HepG2 (cell line): ENCODE measurements around the gene DDR1. TPM values are rescaled to one million over a fixed set of nuclear protein-coding genes. Genes with fewer than 3 reads are reported as not detected.

Experiments used
- ATAD3A ChIP-seq: sonication (generic); formaldehyde crosslinking; IDR thresholded peaks from 2 replicates; pipeline ENCODE4 v1.4.0; 2020; ENCODE audit warnings: missing genetic modification reagents
- BORCS8-MEF2B ChIP-seq: sonication (generic); formaldehyde crosslinking; IDR thresholded peaks from 2 replicates; pipeline ENCODE4 v1.8.0; 2022; ENCODE audit warnings: mild to moderate bottlenecking, missing genetic modification reagents
- ESRRA ChIP-seq: sonication (generic); formaldehyde crosslinking; IDR thresholded peaks from 2 replicates; pipeline ENCODE4 v1.5.1; 2020; ENCODE audit warnings: mild to moderate bottlenecking, low read depth, missing genetic modification reagents
- FOSL2 ChIP-seq: sonication (generic); formaldehyde crosslinking; IDR thresholded peaks from 2 replicates; pipeline ENCODE4 v1.4.0; 2020; ENCODE audit warnings: missing genetic modification reagents
- KLF15 ChIP-seq: sonication (generic); formaldehyde crosslinking; IDR thresholded peaks from 2 replicates; pipeline ENCODE4 v1.8.1; 2023; ENCODE audit warnings: borderline replicate concordance, mild to moderate bottlenecking, inconsistent platforms, missing genetic modification reagents, mixed read lengths
- MTF2 ChIP-seq: sonication (generic); formaldehyde crosslinking; IDR thresholded peaks from 2 replicates; pipeline ENCODE4 v1.5.0; 2020; ENCODE audit warnings: missing genetic modification reagents, borderline replicate concordance
- PLRG1 ChIP-seq: fragments of 450-650 bp; conservative IDR thresholded peaks from 2 replicates; pipeline ENCODE4 v1.6.1; 2016
- PRMT3 ChIP-seq: sonication (generic); formaldehyde crosslinking; IDR thresholded peaks from 2 replicates; pipeline ENCODE4 v1.8.1; 2022; ENCODE audit warnings: low read depth, mild to moderate bottlenecking, moderate library complexity, missing genetic modification reagents, borderline replicate concordance
- RFX1 ChIP-seq: fragments of 450-650 bp; IDR thresholded peaks from 2 replicates; pipeline ENCODE4 v1.6.1; 2017
- SMC3 ChIP-seq: IDR thresholded peaks from 2 replicates; pipeline ENCODE4 v1.6.1; 2011; ENCODE audit warnings: low read length, improper control_type of control experiment
- TCF12 ChIP-seq, 2 experiments: fragments of 450-650 bp in 1 of 2; sonication (generic) in 1 of 2; formaldehyde crosslinking in 1 of 2; IDR thresholded peaks; 2 replicates each; pipeline versions ENCODE4 v1.6.1 to v1.8.0; 2017 to 2022; ENCODE audit warnings: antibody characterized with exemption in 1 of 2, mild to moderate bottlenecking in 1 of 2, missing genetic modification reagents in 1 of 2, moderate library complexity in 1 of 2
- THYN1 ChIP-seq: sonication (generic); formaldehyde crosslinking; IDR thresholded peaks from 2 replicates; pipeline ENCODE4 v1.8.1; 2023; ENCODE audit warnings: low read depth, mild to moderate bottlenecking, moderate library complexity, missing genetic modification reagents, borderline replicate concordance
- ZEB1 ChIP-seq: IDR thresholded peaks from 2 replicates; pipeline ENCODE4 v1.6.1; 2012; ENCODE audit warnings: mild to moderate bottlenecking, low read depth, inconsistent platforms; ENCODE audit not compliant: insufficient replicate concordance
- ZFP62 ChIP-seq: sonication (generic); formaldehyde crosslinking; IDR thresholded peaks from 2 replicates; pipeline ENCODE4 v1.4.0; 2020; ENCODE audit warnings: missing genetic modification reagents
- ZKSCAN5 ChIP-seq: sonication (generic); formaldehyde crosslinking; IDR thresholded peaks from 2 replicates; pipeline ENCODE4 v1.5.1; 2020; ENCODE audit warnings: mild to moderate bottlenecking, missing genetic modification reagents
- ZMYM3 ChIP-seq: sonication (generic); formaldehyde crosslinking; IDR thresholded peaks from 2 replicates; pipeline ENCODE4 v1.5.1; 2020; ENCODE audit warnings: mild to moderate bottlenecking, missing genetic modification reagents
- ZNF12 ChIP-seq: sonication (generic); formaldehyde crosslinking; IDR thresholded peaks from 2 replicates; pipeline ENCODE4 v1.5.0; 2020; ENCODE audit warnings: missing genetic modification reagents
- ZNF3 ChIP-seq: IDR thresholded peaks from 2 replicates; pipeline ENCODE4 v1.7.0; 2017; ENCODE audit warnings: inconsistent platforms
- ZNF577 ChIP-seq: sonication (generic); formaldehyde crosslinking; IDR thresholded peaks from 2 replicates; pipeline ENCODE4 v1.4.0; 2020; ENCODE audit warnings: mild to moderate bottlenecking, low read depth, missing genetic modification reagents, borderline replicate concordance
- ZNF703 ChIP-seq: sonication (generic); formaldehyde crosslinking; IDR thresholded peaks from 2 replicates; pipeline ENCODE4 v1.5.1; 2020; ENCODE audit warnings: missing genetic modification reagents, mild to moderate bottlenecking, moderate library complexity, borderline replicate concordance
- ZNF878 ChIP-seq: sonication (generic); formaldehyde crosslinking; IDR thresholded peaks from 2 replicates; pipeline ENCODE4 v1.8.1; 2023; ENCODE audit warnings: mild to moderate bottlenecking, missing genetic modification reagents, moderate library complexity
- ZNF891 ChIP-seq: sonication (generic); formaldehyde crosslinking; IDR thresholded peaks from 2 replicates; pipeline ENCODE4 v1.5.0; 2020; ENCODE audit warnings: mild to moderate bottlenecking, missing genetic modification reagents
- polyA plus RNA-seq, 8 experiments: library from polyadenylated mRNA; depleted of rRNA in 3 of 8; stranded (reverse) in 7 of 8; unstranded in 1 of 8; fragments of >200 nt; fragmentation: Illumina TruSeq in 4 of 8; extraction: Trizol in 4 of 8; gene quantifications; 2 replicates each; pipeline versions ENCODE4 v1.2.1 to v1.2.3, GENCODE V29; 2011 to 2016; ENCODE audit warnings: low read depth in 4 of 8, missing spikeins in 1 of 8, mixed read lengths in 1 of 8; ENCODE audit not compliant: insufficient read depth in 1 of 8
- total RNA-seq, 5 experiments: library from RNA; depleted of rRNA; stranded (reverse); fragments of >200 nt; fragmentation: Illumina TruSeq; extraction: Trizol; gene quantifications; 2 replicates each; pipeline ENCODE4 v1.2.3, GENCODE V29; 2016; ENCODE audit warnings: low read depth in 1 of 5
- TF ChIP-seq, protein P1 (sequence below), 2 experiments: sonication (generic) in 1 of 2; formaldehyde crosslinking in 1 of 2; IDR thresholded peaks; 2 replicates each; pipeline versions ENCODE4 v1.4.0 to v1.6.1; 2018 to 2020; ENCODE audit warnings: missing genetic modification reagents in 2 of 2, borderline replicate concordance in 1 of 2, low read depth in 1 of 2, mild to moderate bottlenecking in 1 of 2, missing biosample characterization in 1 of 2
- TF ChIP-seq, protein P2 (sequence below): fragments of 450-650 bp; IDR thresholded peaks from 2 replicates; pipeline ENCODE4 v1.6.1; 2017; ENCODE audit warnings: mild to moderate bottlenecking
- TF ChIP-seq, protein P3 (sequence below): sonication (generic); formaldehyde crosslinking; IDR thresholded peaks from 2 replicates; pipeline ENCODE4 v1.4.0; 2020; ENCODE audit warnings: missing genetic modification reagents

Gene DDR1
- total and polyA plus RNA-seq, 2 of the 13 experiments (the other 11 are each of a cell fraction or from before 2014, with no cell fraction given) = 16.7 to 20.2 TPM

DNA sequence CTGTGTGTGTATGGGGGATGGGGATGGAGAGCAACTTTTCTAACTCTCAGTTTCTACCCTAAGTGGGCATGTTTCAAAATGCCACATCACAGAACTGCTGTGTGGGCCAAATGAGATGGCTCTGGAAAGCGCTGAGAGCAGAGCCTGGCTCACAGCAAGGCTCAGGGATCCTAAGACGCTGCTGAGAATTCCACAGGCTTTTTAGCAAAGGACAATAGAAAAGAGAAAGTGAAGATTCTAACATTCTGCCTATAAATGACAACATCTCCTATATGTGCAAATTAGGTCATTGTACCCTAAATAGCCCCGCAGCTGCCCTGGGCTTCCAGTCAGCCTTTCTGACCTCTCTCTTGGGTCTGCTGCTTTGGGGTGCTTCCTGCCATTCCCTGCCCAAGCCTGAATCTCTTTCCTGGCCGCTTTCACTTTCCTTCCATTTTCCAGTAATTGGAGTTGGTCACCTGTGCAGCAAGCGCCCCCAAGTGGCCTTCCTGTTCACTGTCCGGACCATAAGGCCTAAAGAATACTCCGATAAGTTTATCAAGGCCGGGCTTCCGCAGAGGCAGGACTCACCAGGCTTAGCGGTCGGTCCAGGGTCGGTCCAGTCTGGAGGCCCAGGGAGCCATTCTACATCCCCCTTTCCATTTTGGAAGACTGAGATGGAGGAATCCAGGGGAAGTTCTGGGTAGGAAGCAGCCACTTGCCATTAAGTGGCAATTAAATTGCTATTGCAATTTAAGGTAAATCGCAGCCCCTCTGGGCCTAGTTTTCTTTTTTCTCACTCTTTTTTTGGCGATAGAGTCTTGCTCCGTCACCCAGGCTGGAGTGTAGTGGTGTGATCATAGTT is 6.7 kb upstream of the DDR1 start (continued):
- TF ChIP-seq, protein P1, sequence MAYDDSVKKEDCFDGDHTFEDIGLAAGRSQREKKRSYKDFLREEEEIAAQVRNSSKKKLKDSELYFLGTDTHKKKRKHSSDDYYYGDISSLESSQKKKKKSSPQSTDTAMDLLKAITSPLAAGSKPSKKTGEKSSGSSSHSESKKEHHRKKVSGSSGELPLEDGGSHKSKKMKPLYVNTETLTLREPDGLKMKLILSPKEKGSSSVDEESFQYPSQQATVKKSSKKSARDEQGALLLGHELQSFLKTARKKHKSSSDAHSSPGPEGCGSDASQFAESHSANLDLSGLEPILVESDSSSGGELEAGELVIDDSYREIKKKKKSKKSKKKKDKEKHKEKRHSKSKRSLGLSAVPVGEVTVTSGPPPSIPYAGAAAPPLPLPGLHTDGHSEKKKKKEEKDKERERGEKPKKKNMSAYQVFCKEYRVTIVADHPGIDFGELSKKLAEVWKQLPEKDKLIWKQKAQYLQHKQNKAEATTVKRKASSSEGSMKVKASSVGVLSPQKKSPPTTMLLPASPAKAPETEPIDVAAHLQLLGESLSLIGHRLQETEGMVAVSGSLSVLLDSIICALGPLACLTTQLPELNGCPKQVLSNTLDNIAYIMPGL (CRISPR knock-in tag; IDR thresholded peaks at IDR 0.05; ENCODE audit: borderline replicate concordance in 1 of 2, low read depth in 1 of 2) = peak; percentile 94 to 95
- TF ChIP-seq ZMYM3 (CRISPR knock-in tag) (no peak; the same call in 1 of the 2 replicates), ZNF3 (CRISPR knock-in tag) (no peak), ESRRA (CRISPR knock-in tag) (peak; percentile 61; the same call in 1 of the 2 replicates), PLRG1 (no peak), ZFP62 (CRISPR knock-in tag) (no peak), ATAD3A (CRISPR knock-in tag) (no peak), PRMT3 (CRISPR knock-in tag) (no peak), KLF15 (CRISPR knock-in tag) (no peak), ZNF703 (CRISPR knock-in tag) (no peak), ZNF878 (no peak), TCF12 (IDR thresholded peaks at IDR 0.05) (no peak), TCF12 (CRISPR knock-in tag; IDR thresholded peaks at IDR 0.05) (no peak), BORCS8-MEF2B (CRISPR knock-in tag) (peak; percentile 74; the same call in 1 of the 2 replicates), SMC3 (peak; percentile 99), ZNF891 (CRISPR knock-in tag) (no peak), RFX1 (no peak), ZKSCAN5 (CRISPR knock-in tag) (no peak), MTF2 (CRISPR knock-in tag) (no peak), FOSL2 (CRISPR knock-in tag) (peak; percentile 55), ZEB1 (no peak), ZNF577 (CRISPR knock-in tag) (no peak), ZNF12 (CRISPR knock-in tag) (peak; percentile 55; the same call in 1 of the 2 replicates), THYN1 (CRISPR knock-in tag) (no peak)
- TF ChIP-seq, protein P2, sequence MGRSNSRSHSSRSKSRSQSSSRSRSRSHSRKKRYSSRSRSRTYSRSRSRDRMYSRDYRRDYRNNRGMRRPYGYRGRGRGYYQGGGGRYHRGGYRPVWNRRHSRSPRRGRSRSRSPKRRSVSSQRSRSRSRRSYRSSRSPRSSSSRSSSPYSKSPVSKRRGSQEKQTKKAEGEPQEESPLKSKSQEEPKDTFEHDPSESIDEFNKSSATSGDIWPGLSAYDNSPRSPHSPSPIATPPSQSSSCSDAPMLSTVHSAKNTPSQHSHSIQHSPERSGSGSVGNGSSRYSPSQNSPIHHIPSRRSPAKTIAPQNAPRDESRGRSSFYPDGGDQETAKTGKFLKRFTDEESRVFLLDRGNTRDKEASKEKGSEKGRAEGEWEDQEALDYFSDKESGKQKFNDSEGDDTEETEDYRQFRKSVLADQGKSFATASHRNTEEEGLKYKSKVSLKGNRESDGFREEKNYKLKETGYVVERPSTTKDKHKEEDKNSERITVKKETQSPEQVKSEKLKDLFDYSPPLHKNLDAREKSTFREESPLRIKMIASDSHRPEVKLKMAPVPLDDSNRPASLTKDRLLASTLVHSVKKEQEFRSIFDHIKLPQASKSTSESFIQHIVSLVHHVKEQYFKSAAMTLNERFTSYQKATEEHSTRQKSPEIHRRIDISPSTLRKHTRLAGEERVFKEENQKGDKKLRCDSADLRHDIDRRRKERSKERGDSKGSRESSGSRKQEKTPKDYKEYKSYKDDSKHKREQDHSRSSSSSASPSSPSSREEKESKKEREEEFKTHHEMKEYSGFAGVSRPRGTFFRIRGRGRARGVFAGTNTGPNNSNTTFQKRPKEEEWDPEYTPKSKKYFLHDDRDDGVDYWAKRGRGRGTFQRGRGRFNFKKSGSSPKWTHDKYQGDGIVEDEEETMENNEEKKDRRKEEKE = no peak
- TF ChIP-seq, protein P3, sequence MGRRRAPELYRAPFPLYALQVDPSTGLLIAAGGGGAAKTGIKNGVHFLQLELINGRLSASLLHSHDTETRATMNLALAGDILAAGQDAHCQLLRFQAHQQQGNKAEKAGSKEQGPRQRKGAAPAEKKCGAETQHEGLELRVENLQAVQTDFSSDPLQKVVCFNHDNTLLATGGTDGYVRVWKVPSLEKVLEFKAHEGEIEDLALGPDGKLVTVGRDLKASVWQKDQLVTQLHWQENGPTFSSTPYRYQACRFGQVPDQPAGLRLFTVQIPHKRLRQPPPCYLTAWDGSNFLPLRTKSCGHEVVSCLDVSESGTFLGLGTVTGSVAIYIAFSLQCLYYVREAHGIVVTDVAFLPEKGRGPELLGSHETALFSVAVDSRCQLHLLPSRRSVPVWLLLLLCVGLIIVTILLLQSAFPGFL (CRISPR knock-in tag) = no peak
